Ishikawa (cell line): Measurements from ENCODE around the gene CCNJL.

Source experiments
- CEBPB ChIP-seq: IDR thresholded peaks from 2 replicates; pipeline ENCODE4 v1.6.1; 2012
- EGR1 ChIP-seq: IDR thresholded peaks from 2 replicates; pipeline ENCODE4 v1.6.1; 2012
- EP300 ChIP-seq: IDR thresholded peaks from 2 replicates; pipeline ENCODE4 v1.6.1; 2012; ENCODE audit warnings: borderline replicate concordance
- MAX ChIP-seq: IDR thresholded peaks from 2 replicates; pipeline ENCODE4 v1.6.1; 2012
- TAF1 ChIP-seq: IDR thresholded peaks from 2 replicates; pipeline ENCODE4 v1.6.1; 2012; ENCODE audit warnings: low read depth, mild to moderate bottlenecking
- TF ChIP-seq, protein P1 (sequence below): IDR thresholded peaks from 2 replicates; pipeline ENCODE4 v1.6.1; 2012

- TF ChIP-seq EP300 (no peak), EGR1 (no peak), TAF1 (no peak), CEBPB (no peak), MAX (no peak)
- TF ChIP-seq, protein P1, sequence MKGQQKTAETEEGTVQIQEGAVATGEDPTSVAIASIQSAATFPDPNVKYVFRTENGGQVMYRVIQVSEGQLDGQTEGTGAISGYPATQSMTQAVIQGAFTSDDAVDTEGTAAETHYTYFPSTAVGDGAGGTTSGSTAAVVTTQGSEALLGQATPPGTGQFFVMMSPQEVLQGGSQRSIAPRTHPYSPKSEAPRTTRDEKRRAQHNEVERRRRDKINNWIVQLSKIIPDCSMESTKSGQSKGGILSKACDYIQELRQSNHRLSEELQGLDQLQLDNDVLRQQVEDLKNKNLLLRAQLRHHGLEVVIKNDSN = no peak
Measured at GRCh38 chr5:160361624-160362228, 49.4 kb upstream of the CCNJL start.
